SK-N-SH (cell line): ENCODE data around the gene TERB2. TPM values are rescaled to one million over a fixed set of nuclear protein-coding genes. Genes with fewer than 3 reads are reported as not detected.
"Not testable (repeated sequence)": the region's sequence is repeated elsewhere in the genome, so short reads cannot be mapped to it uniquely, and the experiment has no call there.

Source experiments
- CTCF ChIA-PET: fragments of 300-600, 350-600 bp; formaldehyde crosslinking; extraction: SDS; loops from one replicate; lab custom pipeline; 2021; lab: Yijun Ruan, JAX
- POLR2A ChIA-PET: fragments of 350-600 bp; sonication (Branson Sonifier 250); formaldehyde crosslinking; extraction: SDS; loops from one replicate; lab custom pipeline; 2020; ENCODE audit warnings: antibody characterized with exemption, inconsistent platforms; lab: Yijun Ruan, JAX
- DNase-seq: peaks from one replicate; pipeline ENCODE4 v3.0.0; 2012
- H2AFZ ChIP-seq: fragments of 200-600 bp; sonication (generic); 2 replicates; pipeline ENCODE4 v1.8.1; 2016; ENCODE audit warnings: antibody characterized with exemption, mild to moderate bottlenecking, low read depth
- H3F3A ChIP-seq: fragments of 200-600 bp; sonication (generic); replicated peaks from 2 replicates; pipeline ENCODE3; 2016; ENCODE audit warnings: antibody characterized with exemption, mild to moderate bottlenecking; ENCODE audit not compliant: insufficient read depth
- H3K27ac ChIP-seq, 2 experiments: fragments of 200-500 bp in 1 of 2; fragments of 200-600 bp in 1 of 2; sonication (Bioruptor generic) in 1 of 2; sonication (generic), shearing (Covaris generic) in 1 of 2; 2 replicates each; pipeline versions ENCODE4 v1.5.1 to v1.6.1; 2014 to 2016; ENCODE audit warnings: low read depth in 2 of 2, inconsistent platforms in 1 of 2, low read length in 1 of 2, mild to moderate bottlenecking in 1 of 2, mixed read lengths in 1 of 2
- H3K27me3 ChIP-seq: fragments of 200-600 bp; sonication (generic), shearing (Covaris generic); 2 replicates; pipeline ENCODE4 v1.6.1; 2016; ENCODE audit warnings: mixed run types; ENCODE audit not compliant: insufficient read depth
- H3K36me3 ChIP-seq, 2 experiments: fragments of 200-500 bp in 1 of 2; fragments of 200-600 bp in 1 of 2; sonication (Bioruptor generic) in 1 of 2; sonication (generic) in 1 of 2; replicated peaks in 1 of 2; 2 replicates each; pipeline versions ENCODE3 to v1.5.1; 2014 to 2016; ENCODE audit warnings: low read length in 1 of 2, mild to moderate bottlenecking in 1 of 2; ENCODE audit not compliant: insufficient read depth in 2 of 2, control insufficient read depth in 1 of 2
- H3K4me1 ChIP-seq, 2 experiments: fragments of 200-500 bp in 1 of 2; fragments of 200-600 bp in 1 of 2; sonication (Bioruptor generic) in 1 of 2; sonication (generic), shearing (Covaris generic) in 1 of 2; 2 replicates each; pipeline versions ENCODE4 v1.5.1 to v1.6.1; 2014 to 2016; ENCODE audit warnings: low read depth in 1 of 2, low read length in 1 of 2, mixed run types in 1 of 2; ENCODE audit not compliant: insufficient read depth in 2 of 2, control insufficient read depth in 1 of 2
- H3K4me2 ChIP-seq: fragments of 200-600 bp; sonication (generic), shearing (Covaris generic); 2 replicates; pipeline ENCODE4 v1.6.1; 2017; ENCODE audit warnings: mixed run types
- H3K4me3 ChIP-seq, 2 experiments: fragments of 200-500 bp in 1 of 2; fragments of 200-600 bp in 1 of 2; sonication (Bioruptor generic) in 1 of 2; sonication (generic), shearing (Covaris generic) in 1 of 2; 2 replicates each; pipeline versions ENCODE4 v1.5.1 to v1.8.1; 2014 to 2016; ENCODE audit warnings: low read depth in 2 of 2, inconsistent platforms in 1 of 2, low read length in 1 of 2, mild to moderate bottlenecking in 1 of 2, mixed read lengths in 1 of 2, moderate library complexity in 1 of 2
- H3K79me2 ChIP-seq: fragments of 200-600 bp; sonication (generic); 2 replicates; pipeline ENCODE4 v1.8.1; 2017; ENCODE audit warnings: mild to moderate bottlenecking; ENCODE audit not compliant: insufficient read depth
- H3K9ac ChIP-seq: fragments of 200-600 bp; sonication (generic); 2 replicates; pipeline ENCODE4 v1.6.1; 2017; ENCODE audit warnings: mixed run types
- H3K9me2 ChIP-seq: fragments of 200-600 bp; sonication (generic); 2 replicates; pipeline ENCODE4 v1.6.1; 2017; ENCODE audit warnings: mixed run types
- H3K9me3 ChIP-seq: fragments of 200-600 bp; sonication (generic); 2 replicates; pipeline ENCODE4 v1.6.1; 2017; ENCODE audit warnings: mixed run types, mild to moderate bottlenecking, moderate library complexity
- H4K20me1 ChIP-seq: fragments of 200-600 bp; sonication (generic); 2 replicates; pipeline ENCODE4 v1.6.1; 2017; ENCODE audit warnings: mild to moderate bottlenecking, mixed run types; ENCODE audit not compliant: insufficient read depth
- CTCF ChIP-seq: fragments of 200-600 bp; sonication (generic); IDR thresholded peaks from 2 replicates; pipeline ENCODE4 v1.6.1; 2017; ENCODE audit warnings: antibody characterized with exemption, mild to moderate bottlenecking, moderate library complexity
- EZH2phosphoT487 ChIP-seq: fragments of 200-600 bp; sonication (generic); IDR thresholded peaks from 2 replicates; pipeline ENCODE4 v1.6.1; 2017; ENCODE audit warnings: low read depth, mixed run types, mild to moderate bottlenecking, antibody characterized with exemption, moderate library complexity, borderline replicate concordance
- FOXJ3 ChIP-seq: sonication (generic); formaldehyde crosslinking; IDR thresholded peaks from 2 replicates; pipeline ENCODE4 v1.5.1; 2020; ENCODE audit warnings: mild to moderate bottlenecking, missing genetic modification reagents
- MEF2A ChIP-seq: IDR thresholded peaks from 2 replicates; pipeline ENCODE4 v1.4.0; 2012; ENCODE audit warnings: low read depth, borderline replicate concordance
- MXI1 ChIP-seq: IDR thresholded peaks from 2 replicates; pipeline ENCODE4 v1.6.1; 2012; ENCODE audit warnings: mild to moderate bottlenecking, low read depth, low read length, improper control_type of control experiment
- NRF1 ChIP-seq: IDR thresholded peaks from 2 replicates; pipeline ENCODE4 v1.6.1; 2012; ENCODE audit warnings: low read depth, mild to moderate bottlenecking, low read length
- RAD21 ChIP-seq: IDR thresholded peaks from 2 replicates; pipeline ENCODE4 v1.6.1; 2012; ENCODE audit warnings: mild to moderate bottlenecking, low read length
- RFX5 ChIP-seq: IDR thresholded peaks from 2 replicates; pipeline ENCODE4 v1.6.1; 2012; ENCODE audit warnings: mild to moderate bottlenecking, improper control_type of control experiment, low read length
- RXRA ChIP-seq: IDR thresholded peaks from 2 replicates; pipeline ENCODE4 v1.4.0; 2012; ENCODE audit warnings: low read depth, mild to moderate bottlenecking, borderline replicate concordance
- SIN3A ChIP-seq: IDR thresholded peaks from 2 replicates; pipeline ENCODE4 v1.6.1; 2012; ENCODE audit warnings: low read depth, mild to moderate bottlenecking, low read length, moderate library complexity, borderline replicate concordance
- TAF1 ChIP-seq: IDR thresholded peaks from 2 replicates; pipeline ENCODE4 v1.6.1; 2012; ENCODE audit warnings: low read depth, mild to moderate bottlenecking, low read length, moderate library complexity, borderline replicate concordance
- TEAD4 ChIP-seq: IDR thresholded peaks from 2 replicates; pipeline ENCODE4 v1.4.0; 2012; ENCODE audit warnings: mild to moderate bottlenecking, borderline replicate concordance; ENCODE audit not compliant: insufficient read depth
- USF1 ChIP-seq: IDR thresholded peaks from 2 replicates; pipeline ENCODE4 v1.4.0; 2012; ENCODE audit warnings: low read depth, borderline replicate concordance
- WGBS: methylation state at CpG from one replicate; pipeline ENCODE4 v1.1.6; 2017; ENCODE audit warnings: low lambda C conversion rate; 5-methylcytosine and 5-hydroxymethylcytosine counted together
- polyA plus RNA-seq, 3 experiments: library from polyadenylated mRNA; depleted of rRNA; stranded (reverse); fragments of >200 nt; gene quantifications; 2 replicates each; pipeline ENCODE4 v1.2.3, GENCODE V29; 2012
- TF ChIP-seq, protein P1 (sequence below): fragments of 150-350 bp; IDR thresholded peaks from 2 replicates; pipeline ENCODE4 v1.6.1; 2017; ENCODE audit warnings: antibody characterized with exemption, low read length, low read depth, borderline replicate concordance
- TF ChIP-seq, protein P2 (sequence below): IDR thresholded peaks from 2 replicates; pipeline ENCODE4 v1.4.0; 2012; ENCODE audit warnings: low read depth, borderline replicate concordance
- TF ChIP-seq, protein P3 (sequence below): IDR thresholded peaks from 2 replicates; pipeline ENCODE4; 2012

Gene TERB2
- polyA plus RNA-seq, 1 of the 3 experiments (the other 2 are of a cell fraction) = not detected

DNA sequence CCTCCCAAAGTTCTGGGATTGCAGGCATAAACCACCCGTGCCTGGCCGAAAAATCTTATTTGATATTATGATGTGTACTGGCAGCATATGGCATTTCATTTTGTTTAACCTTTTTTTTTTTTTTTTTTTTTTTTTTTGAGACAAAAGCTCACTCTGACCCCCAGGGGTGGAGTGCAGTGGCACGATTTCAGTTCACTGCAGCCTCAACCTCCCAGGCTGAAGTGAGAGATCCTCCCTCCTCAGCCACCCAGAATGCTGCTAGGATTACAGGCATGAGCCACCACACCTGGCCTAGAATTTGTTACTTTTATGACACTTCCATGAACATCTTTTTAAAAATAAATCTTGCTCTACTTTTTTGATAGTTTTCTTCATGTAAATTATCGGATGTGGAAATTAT lies 12.0 kb downstream of the TERB2 start (continued):
- TF ChIP-seq CTCF = no peak
- no peak for TF ChIP-seq RXRA

DNA sequence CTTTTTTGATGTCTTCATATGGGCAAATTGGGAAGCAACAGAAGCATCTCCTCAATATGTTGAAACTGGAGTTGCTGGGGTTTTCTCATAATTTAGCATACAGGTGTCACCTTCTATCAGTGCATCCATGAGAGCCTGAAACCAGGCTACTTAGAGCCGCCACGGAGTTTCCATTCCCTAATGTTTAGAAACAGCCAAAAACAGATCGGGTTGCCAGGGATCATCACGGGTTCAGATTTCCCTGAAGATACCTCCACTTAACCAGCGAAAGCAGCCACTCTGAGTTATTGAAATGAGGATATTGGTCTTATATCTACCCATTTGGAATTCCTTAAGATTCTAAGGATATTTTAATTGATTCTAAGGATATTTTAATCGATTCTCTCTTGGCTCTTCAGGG lies 14.5 kb downstream of the TERB2 start:
- Histone ChIP-seq H3K36me3 (no peaks in the 10 kb centered on the region), H3K4me1 (no peaks in the 10 kb centered on the region), H3F3A (no peaks in the 10 kb centered on the region), H3K4me2 (no peak overlapping the region), H3K9me3 (no peaks in the 10 kb centered on the region), H4K20me1 (no peaks in the 10 kb centered on the region), H3K9ac (no peak overlapping the region), H2AFZ (no peak overlapping the region), H3K27me3 (no peaks in the 10 kb centered on the region; the same call in 1 of the 2 replicates), H3K9me2 (no peaks in the 10 kb centered on the region), H3K79me2 (no peaks in the 10 kb centered on the region), H3K4me3 (no peak overlapping the region), H3K27ac (no peak overlapping the region)
- 52% methylated on average over 6 of the region's 6 CpGs for WGBS
- ChIA-PET CTCF (interaction anchor here (0.8 to 2.4 kb wide), 3 partner anchors 57 to 192 kb away, joined by 3 to 15 read pairs (median 6); no protein-coding TSS in a partner anchor), POLR2A (no interaction called here)
- no peak for DNase-seq
- TF ChIP-seq TAF1 = no peak
- TF ChIP-seq FOXJ3 = no peak
- TF ChIP-seq, protein P1, sequence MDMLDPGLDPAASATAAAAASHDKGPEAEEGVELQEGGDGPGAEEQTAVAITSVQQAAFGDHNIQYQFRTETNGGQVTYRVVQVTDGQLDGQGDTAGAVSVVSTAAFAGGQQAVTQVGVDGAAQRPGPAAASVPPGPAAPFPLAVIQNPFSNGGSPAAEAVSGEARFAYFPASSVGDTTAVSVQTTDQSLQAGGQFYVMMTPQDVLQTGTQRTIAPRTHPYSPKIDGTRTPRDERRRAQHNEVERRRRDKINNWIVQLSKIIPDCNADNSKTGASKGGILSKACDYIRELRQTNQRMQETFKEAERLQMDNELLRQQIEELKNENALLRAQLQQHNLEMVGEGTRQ = no peak
- TF ChIP-seq EZH2phosphoT487 = no peak
- TF ChIP-seq SIN3A = no peak
- no peak for TF ChIP-seq TEAD4
- no peak for TF ChIP-seq MEF2A
- TF ChIP-seq RAD21 = no peak
- TF ChIP-seq RFX5 = no peak
- no peak for TF ChIP-seq MXI1
- TF ChIP-seq, protein P2, sequence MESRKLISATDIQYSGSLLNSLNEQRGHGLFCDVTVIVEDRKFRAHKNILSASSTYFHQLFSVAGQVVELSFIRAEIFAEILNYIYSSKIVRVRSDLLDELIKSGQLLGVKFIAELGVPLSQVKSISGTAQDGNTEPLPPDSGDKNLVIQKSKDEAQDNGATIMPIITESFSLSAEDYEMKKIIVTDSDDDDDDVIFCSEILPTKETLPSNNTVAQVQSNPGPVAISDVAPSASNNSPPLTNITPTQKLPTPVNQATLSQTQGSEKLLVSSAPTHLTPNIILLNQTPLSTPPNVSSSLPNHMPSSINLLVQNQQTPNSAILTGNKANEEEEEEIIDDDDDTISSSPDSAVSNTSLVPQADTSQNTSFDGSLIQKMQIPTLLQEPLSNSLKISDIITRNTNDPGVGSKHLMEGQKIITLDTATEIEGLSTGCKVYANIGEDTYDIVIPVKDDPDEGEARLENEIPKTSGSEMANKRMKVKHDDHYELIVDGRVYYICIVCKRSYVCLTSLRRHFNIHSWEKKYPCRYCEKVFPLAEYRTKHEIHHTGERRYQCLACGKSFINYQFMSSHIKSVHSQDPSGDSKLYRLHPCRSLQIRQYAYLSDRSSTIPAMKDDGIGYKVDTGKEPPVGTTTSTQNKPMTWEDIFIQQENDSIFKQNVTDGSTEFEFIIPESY = no peak
- TF ChIP-seq USF1 = no peak
- TF ChIP-seq NRF1 = no peak
- TF ChIP-seq, protein P3, sequence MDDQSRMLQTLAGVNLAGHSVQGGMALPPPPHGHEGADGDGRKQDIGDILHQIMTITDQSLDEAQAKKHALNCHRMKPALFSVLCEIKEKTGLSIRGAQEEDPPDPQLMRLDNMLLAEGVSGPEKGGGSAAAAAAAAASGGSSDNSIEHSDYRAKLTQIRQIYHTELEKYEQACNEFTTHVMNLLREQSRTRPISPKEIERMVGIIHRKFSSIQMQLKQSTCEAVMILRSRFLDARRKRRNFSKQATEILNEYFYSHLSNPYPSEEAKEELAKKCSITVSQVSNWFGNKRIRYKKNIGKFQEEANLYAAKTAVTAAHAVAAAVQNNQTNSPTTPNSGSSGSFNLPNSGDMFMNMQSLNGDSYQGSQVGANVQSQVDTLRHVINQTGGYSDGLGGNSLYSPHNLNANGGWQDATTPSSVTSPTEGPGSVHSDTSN = no peak

- H2AFZ ChIP-seq, H3K9me2 ChIP-seq, H3K36me3 ChIP-seq, H4K20me1 ChIP-seq, H3K4me1 ChIP-seq, H3K9ac ChIP-seq, H3K9me3 ChIP-seq, DNase-seq, H3K79me2 ChIP-seq, H3F3A ChIP-seq, H3K27ac ChIP-seq, H3K27me3 ChIP-seq, H3K4me3 ChIP-seq, H3K4me2 ChIP-seq, POLR2A ChIA-PET: not testable (repeated sequence)
- CTCF ChIA-PET = interaction anchor here (1.0 kb wide), 1 partner anchor 47 kb away, joined by 3 read pairs; the partner anchor contains the start of gene SORD
- 78% methylated on average over 3 of the region's 3 CpGs for WGBS
Observed at GRCh38 chr15:44976183-44976582, 19.7 kb downstream of the TERB2 start.
